GM21390 (cell line): ENCODE measurements around the gene PRUNE2.
"Not testable (repeated sequence)": the region's sequence is repeated elsewhere in the genome, so short reads cannot be mapped to it uniquely, and the experiment has no call there.

Experiments used
- ATAC-seq: cut with Tn5 transposase; IDR thresholded peaks from one replicate; pipeline ENCODE4 v1.9.1; 2021; ENCODE audit not compliant: unreplicated experiment

The PRUNE2 gene

GRCh38 chr9:76607730-76608436, 298.0 kb downstream of the PRUNE2 start:
- no peak for ATAC-seq

- ATAC-seq = peak; percentile 98
These were observed 300.5 kb downstream of the PRUNE2 start for GRCh38 chr9:76605321-76605900.

- ATAC-seq = no peak
These were observed 301.9 kb downstream of the PRUNE2 start for GRCh38 chr9:76603931-76604570.

- ATAC-seq = no peak
These were observed 302.4 kb downstream of the PRUNE2 start for GRCh38 chr9:76603448-76603895.

GRCh38 chr9:76602199-76602598, 303.7 kb downstream of the PRUNE2 start:
- no peak for ATAC-seq

- no peak for ATAC-seq
These were observed 305.8 kb downstream of the PRUNE2 start for GRCh38 chr9:76600007-76600615.

- ATAC-seq = no peak
These were observed 306.9 kb downstream of the PRUNE2 start for GRCh38 chr9:76598981-76599380.

- no peak for ATAC-seq
These were observed 310.3 kb downstream of the PRUNE2 start for GRCh38 chr9:76595645-76596044.

- no peak for ATAC-seq
These were observed 311.0 kb downstream of the PRUNE2 start for GRCh38 chr9:76594764-76595424.

- ATAC-seq = not testable (repeated sequence)
These were observed 311.8 kb downstream of the PRUNE2 start for GRCh38 chr9:76593961-76594735.

GRCh38 chr9:76592974-76593347, 313.0 kb downstream of the PRUNE2 start:
- no peak for ATAC-seq

- ATAC-seq = no peak
These were observed 313.6 kb downstream of the PRUNE2 start for GRCh38 chr9:76592091-76592973.

GRCh38 chr9:76591256-76591950, 314.5 kb downstream of the PRUNE2 start:
- no peak for ATAC-seq

- no peak for ATAC-seq
These were observed 317.6 kb downstream of the PRUNE2 start for GRCh38 chr9:76588316-76588715.

GRCh38 chr9:76586390-76587314, 319.3 kb downstream of the PRUNE2 start:
- no peak for ATAC-seq

- no peak for ATAC-seq
These were observed 320.2 kb downstream of the PRUNE2 start for GRCh38 chr9:76585487-76586389.

- ATAC-seq = no peak
These were observed 322.7 kb downstream of the PRUNE2 start for GRCh38 chr9:76583256-76583655.
